KG1 (cell line): ENCODE results near the gene TMEM40.
"Not testable (repeated sequence)": the region's sequence is repeated elsewhere in the genome, so short reads cannot be mapped to it uniquely, and the experiment has no call there.

Experiments
- DNase-seq: peaks from one replicate; lab custom pipeline; 2025; lab: John Stamatoyannopoulos, UW

Gene TMEM40

DNA sequence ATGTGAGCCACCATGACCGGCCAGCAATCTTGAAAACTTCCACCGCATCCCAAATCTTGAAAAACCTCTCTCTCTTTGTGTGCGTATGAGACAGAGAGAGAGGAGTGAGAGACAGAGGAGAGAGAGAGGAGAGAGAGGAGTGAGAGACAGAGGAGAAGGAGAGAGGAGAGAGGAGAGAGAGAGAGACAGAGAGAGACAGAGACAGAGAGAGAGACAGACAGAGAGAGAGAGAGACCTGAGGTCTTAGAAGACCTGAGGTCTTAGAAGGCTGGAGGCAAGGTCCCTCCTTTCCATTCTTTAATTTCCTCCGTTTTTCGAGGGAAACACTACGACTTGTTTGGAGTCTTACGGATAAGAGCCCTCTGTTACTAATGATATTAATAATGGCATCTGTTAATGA lies 39.5 kb downstream of the TMEM40 start:
- DNase-seq = no peak

DNA sequence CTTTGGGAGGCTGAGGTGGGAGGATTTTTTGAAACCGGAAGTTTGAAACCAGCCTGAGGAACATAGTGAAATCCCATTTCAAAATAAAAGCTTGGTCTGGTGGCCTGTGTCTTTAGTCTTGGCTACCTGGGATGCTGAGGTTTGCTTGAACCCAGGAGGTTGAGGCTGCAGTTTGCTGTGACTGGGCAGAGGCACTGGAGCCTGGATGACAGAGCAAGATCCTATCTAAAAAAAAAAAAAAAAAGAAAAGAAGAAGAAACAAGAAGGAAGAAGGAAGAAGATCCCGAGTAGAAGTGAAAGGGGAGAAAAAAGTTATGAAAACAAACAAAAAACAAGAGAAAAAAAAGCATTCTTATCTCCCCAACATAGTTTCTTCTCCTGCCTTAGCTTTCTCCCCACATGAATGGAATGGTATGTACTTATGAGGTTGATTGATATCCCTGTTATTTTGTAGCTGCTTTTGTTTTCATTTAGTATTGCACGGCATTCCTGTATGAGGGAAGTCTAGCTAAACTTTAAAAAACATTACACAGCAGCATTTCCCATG lies 42.4 kb downstream of the TMEM40 start:
- no peak for DNase-seq

DNA sequence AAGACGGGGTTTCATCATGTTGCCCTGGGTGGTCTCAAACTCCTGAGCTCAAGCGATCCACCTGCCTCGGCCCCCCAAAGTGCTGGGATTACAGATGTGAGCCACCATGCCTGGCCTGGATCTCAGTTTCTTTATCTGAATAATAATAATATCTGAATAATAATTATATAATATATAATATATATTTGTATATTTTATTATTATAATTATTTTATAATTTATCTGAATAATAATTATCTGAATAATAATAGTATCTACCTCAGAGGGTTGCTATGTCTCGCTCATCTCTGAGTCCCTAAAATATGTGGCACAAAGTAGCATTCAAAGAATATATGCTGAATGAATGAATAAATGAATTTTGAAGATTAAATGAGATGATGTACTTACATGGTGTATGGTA lies 44.8 kb downstream of the TMEM40 start:
- no peak for DNase-seq

DNA sequence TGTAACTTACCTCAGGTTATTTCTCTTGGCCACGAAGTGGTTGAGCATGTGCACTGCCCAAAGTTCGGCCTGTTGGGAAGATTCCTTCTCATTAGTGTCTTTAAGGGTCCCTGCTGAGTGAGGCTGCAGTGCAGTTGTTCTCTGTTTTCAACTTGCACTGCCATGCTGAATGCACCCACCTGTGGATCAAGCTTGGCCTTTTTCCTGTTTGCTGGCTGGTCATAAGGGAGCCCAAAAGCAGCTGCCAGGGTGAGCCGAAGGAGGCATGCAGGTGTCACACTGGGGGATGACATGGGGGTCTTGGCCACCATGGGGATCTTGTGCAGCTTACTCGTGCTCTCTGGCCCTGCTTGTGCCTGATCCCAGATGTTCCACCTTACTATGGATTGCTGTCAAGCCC lies 49.0 kb downstream of the TMEM40 start:
- no peak for DNase-seq

DNA sequence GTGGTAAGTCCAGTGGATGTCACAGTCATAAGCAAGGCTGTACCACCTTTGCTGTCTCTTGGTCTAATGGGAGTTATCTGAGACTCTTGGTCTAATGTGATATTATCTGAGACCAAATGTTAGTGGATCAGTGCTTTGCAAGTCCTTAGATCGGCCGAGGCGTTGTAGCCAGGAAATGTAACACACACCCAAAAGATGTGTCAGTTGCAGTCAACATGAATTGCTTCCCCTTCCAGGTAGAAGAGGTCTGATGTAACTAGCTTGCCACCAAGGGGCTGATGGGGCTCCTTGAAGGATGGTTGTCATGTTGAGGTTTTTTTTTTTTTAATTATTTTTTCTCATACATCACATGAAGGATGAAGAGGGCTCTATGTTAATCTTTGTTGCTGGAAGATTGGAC lies 49.7 kb downstream of the TMEM40 start:
- DNase-seq = no peak

DNA sequence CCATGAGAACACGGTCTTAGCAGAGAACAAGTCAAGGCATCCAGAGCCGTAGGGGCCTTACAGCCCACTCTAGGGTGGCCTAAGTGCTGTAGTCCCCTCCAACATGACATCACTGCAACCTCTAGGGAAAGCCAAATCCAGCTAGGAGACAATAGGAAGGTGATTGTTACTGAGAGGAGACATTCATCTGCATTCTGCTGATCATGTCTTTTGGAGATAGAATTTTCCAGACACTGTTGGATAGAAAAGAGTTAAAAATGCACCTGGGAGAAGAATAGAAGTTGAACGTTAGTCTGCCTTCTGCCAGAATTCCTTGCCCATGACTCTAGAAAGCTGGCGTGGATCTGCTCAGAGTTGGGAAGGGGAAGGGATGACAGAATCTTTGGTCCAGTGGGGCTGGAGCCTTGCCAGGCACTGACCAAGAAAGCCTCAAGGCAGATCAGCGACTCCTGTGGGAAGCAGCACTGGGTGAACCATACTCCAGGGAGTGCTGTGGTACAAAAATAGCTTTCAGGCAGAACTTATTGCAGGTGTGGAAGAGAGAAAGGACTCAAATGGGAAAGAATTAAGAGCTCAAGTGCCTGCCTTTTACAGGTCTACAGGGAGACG lies 50.4 kb downstream of the TMEM40 start:
- no peak for DNase-seq

DNA sequence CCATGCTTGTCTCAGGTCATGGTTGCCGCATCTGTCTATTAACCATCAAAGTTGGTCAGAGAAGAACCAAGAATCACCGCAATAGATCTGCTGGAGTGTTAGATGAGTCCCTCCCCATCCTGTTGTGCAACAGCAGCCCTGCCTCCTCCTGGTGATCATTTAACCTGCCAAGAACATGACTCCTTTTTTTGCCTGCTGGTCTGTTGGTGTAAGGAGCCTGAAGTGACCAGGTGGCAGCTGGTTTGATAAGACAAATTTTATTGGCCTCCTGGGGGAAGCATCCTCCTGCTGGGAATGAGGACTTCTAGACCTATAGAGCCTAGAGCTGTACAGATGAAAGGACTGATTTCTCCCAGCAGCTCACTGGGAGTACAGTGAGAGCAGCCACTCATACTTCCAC lies 51.6 kb downstream of the TMEM40 start:
- DNase-seq = no peak

DNA sequence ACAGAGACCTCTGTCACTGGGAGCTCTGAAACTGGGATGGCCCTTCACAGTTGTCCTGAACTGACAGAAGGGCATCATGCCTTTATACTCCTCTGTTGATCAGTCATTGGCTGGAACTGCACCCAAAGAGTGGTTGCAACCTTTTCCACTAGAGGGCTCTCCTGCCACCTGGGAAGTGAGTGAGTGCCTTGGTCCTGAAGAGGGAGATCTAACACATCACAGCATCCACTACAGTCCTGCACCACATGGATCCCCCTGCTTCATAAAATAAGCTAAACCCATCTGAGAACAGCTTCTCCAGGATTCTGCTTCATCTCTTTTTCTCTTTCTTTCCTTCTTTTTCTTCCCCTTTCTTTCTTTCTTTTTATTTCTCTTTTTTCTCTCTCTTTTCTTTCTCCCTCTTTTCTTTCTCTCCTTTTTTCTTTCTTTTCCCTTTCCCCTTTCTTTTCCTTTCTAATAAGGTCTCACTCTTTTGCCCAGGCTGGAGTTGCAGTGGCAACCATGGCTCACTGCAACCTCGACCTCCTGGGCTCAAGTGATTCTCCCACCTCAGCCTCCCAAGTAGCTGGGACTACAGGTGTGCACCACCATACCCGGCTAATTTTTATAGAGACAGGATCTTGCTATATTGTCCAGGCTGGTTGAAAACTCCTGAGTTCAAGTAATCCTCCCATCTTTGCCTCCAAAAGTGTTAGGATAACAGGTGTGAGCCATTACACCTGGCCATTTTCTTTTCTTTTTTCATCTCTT lies 52.4 kb downstream of the TMEM40 start:
- DNase-seq = peak; percentile 6

DNA sequence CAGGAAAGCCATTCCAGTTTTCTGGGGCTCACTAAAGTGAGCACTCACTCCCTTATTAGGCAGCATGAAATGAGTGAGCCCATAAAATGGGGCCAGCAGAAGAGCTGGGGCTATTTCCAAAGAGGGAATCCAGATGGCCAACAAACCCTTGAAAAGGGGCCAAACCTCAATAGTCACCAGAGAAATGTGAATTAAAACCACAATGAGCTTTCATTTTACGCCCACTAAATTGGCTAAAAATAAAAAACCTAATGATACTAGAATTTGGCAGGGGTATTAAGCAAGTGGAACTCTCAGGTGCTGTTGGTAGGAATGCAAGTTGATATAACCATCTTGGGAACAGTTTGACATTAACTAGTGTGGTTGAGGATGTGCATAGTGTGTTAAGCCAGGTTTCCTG lies 53.1 kb downstream of the TMEM40 start:
- no peak for DNase-seq

DNA sequence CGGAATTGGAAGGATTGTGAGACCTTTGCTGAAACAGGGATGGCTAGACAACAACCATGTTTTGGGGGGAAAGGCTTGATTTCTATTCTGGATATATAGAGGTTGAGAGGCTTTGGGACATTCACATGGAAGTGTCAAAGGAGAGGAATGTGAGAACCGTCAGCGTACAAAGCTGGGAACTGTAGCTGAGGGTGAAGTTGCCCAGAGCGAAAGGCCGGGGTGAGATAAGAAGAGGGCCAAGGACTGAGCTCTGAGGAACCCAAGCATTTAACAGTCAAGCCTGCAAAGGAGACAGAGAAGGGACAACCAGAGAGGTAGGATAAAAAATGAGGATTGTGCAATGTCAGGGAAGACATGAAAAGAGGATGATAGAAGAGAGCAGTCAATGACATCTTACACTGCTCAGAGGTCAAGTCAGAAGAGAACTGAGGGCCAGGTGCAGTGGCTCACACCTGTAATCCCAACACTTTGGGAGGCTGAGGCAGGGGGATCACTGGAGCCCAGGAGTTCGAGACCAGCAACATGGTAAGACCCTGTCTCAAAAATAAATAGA lies 53.6 kb downstream of the TMEM40 start:
- DNase-seq = no peak

DNA sequence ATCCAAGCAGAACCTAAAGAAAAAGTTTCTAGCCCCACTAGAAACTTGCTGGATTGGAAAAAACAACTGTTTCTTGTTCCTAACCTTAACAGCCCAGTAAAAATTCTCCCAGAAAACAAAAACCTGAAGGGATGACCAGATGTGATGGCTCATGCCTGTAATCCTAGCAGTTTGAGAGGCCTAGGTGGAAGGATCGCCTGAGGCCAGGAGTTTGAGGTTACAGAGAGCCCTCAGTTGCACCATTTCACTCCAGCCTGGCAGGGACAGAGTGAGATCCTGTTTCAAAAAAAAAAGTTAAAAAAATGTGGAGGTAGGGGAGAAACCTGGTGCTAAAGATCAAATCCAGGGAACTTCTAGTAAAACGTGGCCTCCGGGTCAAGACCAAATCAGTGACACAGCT lies 56.6 kb downstream of the TMEM40 start:
- DNase-seq = no peak

DNA sequence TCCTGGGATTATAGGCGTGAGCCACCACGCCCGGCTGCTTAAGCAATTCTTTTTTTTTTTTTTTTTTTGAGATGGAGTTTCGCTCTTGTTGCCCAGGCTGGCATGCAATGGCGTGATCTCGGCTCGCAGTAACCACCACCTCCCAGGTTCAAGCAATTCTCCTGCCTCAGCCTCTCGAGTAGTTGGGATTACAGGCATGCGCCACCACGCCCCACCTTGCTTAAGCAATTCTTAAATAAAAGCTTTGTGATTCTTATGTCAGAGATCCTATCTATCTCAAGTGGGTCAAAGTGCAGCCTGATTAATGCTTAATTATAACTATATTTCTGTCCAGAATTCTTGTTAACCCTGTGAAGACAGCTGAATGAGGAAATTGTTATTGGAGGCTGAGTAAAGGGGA lies 57.5 kb downstream of the TMEM40 start:
- not testable (repeated sequence) for DNase-seq

DNA sequence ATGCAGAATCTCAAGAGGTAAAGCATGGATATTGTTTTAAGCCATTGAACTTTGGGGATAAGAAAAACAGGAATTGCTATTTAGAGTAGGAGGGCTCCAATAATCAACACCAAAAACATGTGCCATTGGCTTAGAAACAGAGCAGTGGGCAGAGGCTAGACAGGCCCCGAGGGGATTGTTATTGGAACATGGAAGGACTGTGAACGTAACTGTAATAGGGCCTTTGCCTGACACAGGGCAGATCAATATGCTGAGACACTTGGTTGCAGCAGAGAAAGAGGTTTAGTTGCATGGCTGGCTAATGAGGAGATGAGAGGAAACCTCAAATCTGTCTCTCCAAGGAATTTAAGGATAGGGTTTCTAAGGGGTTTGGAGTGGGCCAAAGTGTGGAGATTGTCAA lies 58.3 kb downstream of the TMEM40 start:
- DNase-seq = no peak

DNA sequence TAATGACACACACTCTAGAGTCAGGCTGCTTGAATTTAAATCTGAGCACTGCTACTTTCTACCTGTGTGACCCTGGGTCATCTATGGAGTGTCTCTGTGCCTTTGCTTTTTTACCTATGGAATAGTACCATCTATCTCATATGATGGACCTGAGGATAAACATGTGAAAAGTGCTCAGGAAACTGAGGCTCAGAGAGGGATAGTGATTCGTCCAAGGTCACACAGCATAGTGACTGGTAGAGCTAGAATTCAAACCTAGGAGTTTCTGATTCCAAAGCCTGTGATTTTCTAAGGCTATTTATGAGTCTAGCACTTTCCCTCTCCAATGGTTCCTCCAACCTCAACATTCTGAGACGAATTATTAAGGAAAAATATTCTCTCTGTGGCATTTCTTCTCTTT lies 63.1 kb downstream of the TMEM40 start:
- no peak for DNase-seq

DNA sequence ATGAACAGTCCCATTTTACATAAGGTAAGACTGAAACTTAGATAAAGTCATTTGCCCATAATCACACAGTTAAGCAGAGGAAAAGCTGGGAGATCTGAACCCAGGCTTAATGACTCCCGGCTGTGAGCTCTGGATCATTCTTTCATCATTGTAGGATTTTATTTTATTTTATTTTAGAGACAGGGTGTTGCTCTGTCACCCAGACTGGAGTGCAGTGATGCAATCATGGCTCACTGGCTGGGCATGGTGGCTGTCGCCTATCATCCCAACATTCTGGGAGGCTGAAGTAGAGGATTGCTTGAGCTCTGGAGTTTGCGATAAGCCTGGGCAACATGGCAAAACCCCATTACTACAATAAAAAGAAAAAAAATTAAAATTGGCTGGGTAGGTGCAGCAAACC lies 63.9 kb downstream of the TMEM40 start:
- DNase-seq = no peak

DNA sequence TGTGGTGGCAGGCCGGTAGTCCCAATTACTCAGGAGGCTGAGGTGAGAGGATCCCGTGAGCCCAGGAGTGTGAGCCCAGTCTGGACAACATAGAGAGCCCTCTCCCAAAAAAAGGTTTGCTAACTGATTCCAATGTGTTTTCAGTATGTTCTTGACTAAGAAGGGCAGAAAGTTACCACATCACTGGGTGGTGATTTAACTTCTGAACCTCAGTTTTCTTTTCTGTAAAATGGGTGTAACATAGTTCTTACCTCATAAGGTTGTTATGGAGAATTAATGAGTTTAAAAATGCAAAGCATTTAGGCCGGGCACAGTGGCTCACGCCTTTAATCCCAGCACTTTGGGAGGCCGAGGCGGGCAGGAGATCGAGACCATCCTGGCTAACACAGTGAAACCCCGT lies 66.6 kb downstream of the TMEM40 start:
- no peak for DNase-seq

DNA sequence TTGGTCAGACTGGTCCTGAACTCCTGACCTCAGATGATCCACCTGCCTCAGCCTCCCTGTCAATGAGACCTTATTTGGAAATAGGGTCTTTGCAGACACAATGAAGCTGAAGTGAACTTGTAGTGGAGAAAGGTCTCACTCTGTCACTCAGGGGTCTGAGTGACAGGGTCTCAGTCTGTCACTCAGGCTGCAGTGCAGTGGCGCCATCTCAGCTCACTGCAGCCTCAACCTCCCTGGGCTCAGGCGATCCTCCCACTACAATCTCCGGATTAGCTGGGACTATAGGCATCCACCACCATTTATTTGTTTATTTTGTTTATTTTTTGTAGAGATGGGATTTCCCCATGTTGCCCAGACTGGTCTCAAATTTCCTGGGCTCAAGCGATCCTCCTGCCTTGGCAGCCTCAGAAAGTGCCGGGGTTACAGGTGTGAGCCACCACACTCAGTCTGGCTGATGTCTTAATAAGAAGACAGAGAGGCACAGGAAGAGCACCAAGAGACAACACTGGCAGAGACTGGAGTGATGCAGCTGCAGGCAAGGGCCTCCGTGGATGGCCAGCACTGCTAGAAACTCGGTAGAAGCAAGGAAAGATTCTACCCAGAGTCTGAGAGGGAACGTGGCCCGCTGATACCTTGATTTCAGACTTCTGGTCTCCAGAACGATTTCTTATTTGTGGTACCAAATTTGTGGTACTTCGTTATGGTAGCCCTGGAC lies 68.9 kb downstream of the TMEM40 start:
- no peak for DNase-seq

DNA sequence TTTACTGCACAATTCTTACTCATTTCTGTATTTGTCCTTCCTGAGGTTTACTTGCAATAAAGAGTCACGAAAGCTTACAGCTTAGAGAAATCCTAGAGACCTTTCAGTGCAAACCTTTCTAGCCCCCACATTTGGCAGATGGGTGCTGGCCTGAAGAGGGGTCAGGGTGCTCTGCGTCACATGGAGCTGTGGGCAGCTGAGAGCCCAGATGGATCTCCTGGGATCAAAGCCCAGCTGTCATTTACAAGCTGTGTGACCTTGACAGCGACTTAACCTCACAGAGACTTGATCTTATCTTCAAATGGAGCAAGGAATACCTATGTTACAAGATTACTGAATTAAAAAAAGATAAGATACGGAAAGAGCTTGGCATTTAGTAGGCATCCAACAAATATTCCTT lies 71.1 kb downstream of the TMEM40 start:
- no peak for DNase-seq

DNA sequence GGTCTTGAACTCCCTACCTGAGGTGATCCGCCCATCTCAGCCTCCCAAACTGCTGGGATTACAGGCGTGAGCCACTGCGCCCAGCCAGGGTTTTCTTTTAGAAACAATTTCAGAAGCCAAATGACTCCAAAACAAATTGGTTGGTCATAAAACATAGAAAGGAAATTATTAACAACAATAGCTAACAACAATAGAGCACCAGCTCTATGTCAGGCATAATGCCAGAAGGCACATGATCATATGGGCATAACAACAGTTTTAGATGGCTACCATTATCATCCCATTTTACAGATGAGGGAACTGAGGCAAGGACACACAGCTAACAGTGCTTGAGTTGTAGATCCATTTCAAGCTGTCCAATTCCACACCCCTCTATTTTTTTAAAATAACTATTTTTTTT lies 73.0 kb downstream of the TMEM40 start:
- DNase-seq = no peak
